Heart left ventricle (tissue), 16 donors: Measurements from ENCODE around the gene GMEB1. TPM values are rescaled to one million over a fixed set of nuclear protein-coding genes. Genes with fewer than 3 reads are reported as not detected.
A peak's percentile ranks its signal among the peaks of the same experiment; 100 is the strongest.
"Not testable (repeated sequence)": the region's sequence is repeated elsewhere in the genome, so short reads cannot be mapped to it uniquely, and the experiment has no call there.

Experiments
- ATAC-seq, 4 donors: fragments of 200-7000 bp; cut with Tn5 transposase; one replicate each; pipeline ENCODE4 v1.9.1; 2020 to 2022; ENCODE audit warnings: moderate library complexity in 4 of 4, mild to moderate bottlenecking in 3 of 4, moderate number of reproducible peaks in 1 of 4
- DNase-seq, 5 donors: peaks; one replicate each; pipeline ENCODE4 v3.0.0-alpha.2; 2020
- H3K27ac ChIP-seq, 12 donors: fragments of 200-600 bp; sonication (generic) in 4 of 12; one replicate each; pipeline versions ENCODE4 v1.5.0 to v1.8.0; 2016 to 2022; ENCODE audit warnings: mild to moderate bottlenecking in 2 of 12
- H3K27me3 ChIP-seq, 9 donors: fragments of 200-600 bp; sonication (generic) in 2 of 9; one replicate each; pipeline versions ENCODE4 v1.5.1 to v1.8.0; 2016 to 2022; ENCODE audit warnings: mild to moderate bottlenecking in 3 of 9
- H3K36me3 ChIP-seq, 9 donors: fragments of 200-600 bp; sonication (generic) in 2 of 9; one replicate each; pipeline versions ENCODE4 v1.5.0 to v1.8.0; 2018 to 2022; ENCODE audit warnings: mild to moderate bottlenecking in 2 of 9
- H3K4me1 ChIP-seq, 12 donors: fragments of 200-600 bp; sonication (generic) in 4 of 12; one replicate each; pipeline versions ENCODE4 v1.5.0 to v1.8.0; 2016 to 2022; ENCODE audit warnings: mild to moderate bottlenecking in 3 of 12
- H3K4me3 ChIP-seq, 12 donors: fragments of 200-600 bp; sonication (generic) in 4 of 12; one replicate each; pipeline versions ENCODE4 v1.5.0 to v1.8.0; 2017 to 2022; ENCODE audit warnings: mild to moderate bottlenecking in 9 of 12, moderate library complexity in 4 of 12
- H3K9me3 ChIP-seq, 12 donors: fragments of 200-600 bp; sonication (generic) in 4 of 12; one replicate each; pipeline versions ENCODE4 v1.5.0 to v1.8.0; 2016 to 2022; ENCODE audit warnings: mild to moderate bottlenecking in 1 of 12
- POLR2A ChIP-seq, 2 donors: fragments of 450-650 bp; IDR thresholded peaks; one replicate each; pipeline ENCODE4 v1.6.1; 2017; ENCODE audit warnings: antibody characterized with exemption in 2 of 2, mild to moderate bottlenecking in 2 of 2, moderate library complexity in 2 of 2
- WGBS, 4 donors: extraction: QIAGEN DNeasy Blood & Tissue Kit in 2 of 4; methylation state at CpG; one replicate each; pipeline versions ENCODE4 v1.1.5 to v1.1.7; 2013 to 2018; 5-methylcytosine and 5-hydroxymethylcytosine counted together
- intact Hi-C, 10 donors: fragments of 100-400 bp; cut with DNase I; formaldehyde crosslinking; loops; one replicate each; pipeline versions ENCODE4 v1.11.1 to v1.14.2; 2022
- polyA plus RNA-seq, 2 donors: library from polyadenylated mRNA; stranded (reverse); fragments of 200-250 nt; gene quantifications; one replicate each; pipeline ENCODE4 v1.2.3, GENCODE V29; 2013
- total RNA-seq, 9 donors: library from RNA; depleted of rRNA in 2 of 9; stranded (reverse); fragments of >200 nt in 2 of 9; fragmentation: NEBNext Ultra II Directional in 3 of 9; extraction: Animal tissue kit (Norgen Biotek cat#: 25700) in 3 of 9; gene quantifications; one replicate each; pipeline versions ENCODE4 v1.1.0 to v1.2.4, GENCODE V29; 2016 to 2023
- TF ChIP-seq, protein P1 (sequence below), 12 donors: fragments of 200-600 bp; sonication (generic) in 4 of 12; IDR thresholded peaks; one replicate each; pipeline versions ENCODE4 v1.5.0 to v1.8.0; 2018 to 2022; ENCODE audit warnings: antibody characterized with exemption in 12 of 12, mild to moderate bottlenecking in 5 of 12
- donor health status: ischemic (EF 13 %, LVEDD 7.1; RV severe dilation, severe dysfunction).
- donor health status: healthy with polysubstance abuse.
- donor health status: DM: no; HTN: yes; CAD: no.
- donor health status: DM: no; HTN: no; CAD: no.
- donor health status: ischemic (EF 25% LVEDD 6.9; RV normal size, moderate dysfunction).
- donor health status: ischemic (EF 25% LVEDD 5.7; RV mildly dilated, moderate dysfunction).
- donor health status: healthy.
- donor health status: DM: yes; HTN: yes; CAD: no.
- donor health status: ischemic (EF 35%, LVEDD 5.7; RV mildly dilated, moderate dysfunction).
- donor health status: nonischemic (EF 11% LVEDD 7.7; RV severe dilation, severe dysfunction).
- donor health status: DM: yes; HTN: yes; CAD: no.
- donor health status: PGD.
- donor health status: ischemic (EF 29% LVEDD 5.4; RV normal size, mild dysfunction).
- donor health status: nonischemic (EF 23%, LVEDD 6.1; RV moderate dilation, normal function).

Gene GMEB1
- total and polyA plus RNA-seq, 11 donors = 2.2 to 8.5 (median 6.1) TPM

GRCh38 chr1:28648474-28649198 lies 19.9 kb upstream of the GMEB1 start, which contains the start of gene RNU11:
Gene RNU11, plus strand, starts transcription at chr1:28648600.
- intact Hi-C loops = loop anchor here in 7 of 10 donors (1.0 to 10.0 kb wide), 8 partner anchors 20 to 404 kb away; partner anchors contain the start of genes GMEB1 (in 6 of the 7) and YTHDF2 (in 4 of the 7)
- H3K27ac ChIP-seq = peak within 1 kb of the TSS; percentile 87 to 100 (median 92)

DNA sequence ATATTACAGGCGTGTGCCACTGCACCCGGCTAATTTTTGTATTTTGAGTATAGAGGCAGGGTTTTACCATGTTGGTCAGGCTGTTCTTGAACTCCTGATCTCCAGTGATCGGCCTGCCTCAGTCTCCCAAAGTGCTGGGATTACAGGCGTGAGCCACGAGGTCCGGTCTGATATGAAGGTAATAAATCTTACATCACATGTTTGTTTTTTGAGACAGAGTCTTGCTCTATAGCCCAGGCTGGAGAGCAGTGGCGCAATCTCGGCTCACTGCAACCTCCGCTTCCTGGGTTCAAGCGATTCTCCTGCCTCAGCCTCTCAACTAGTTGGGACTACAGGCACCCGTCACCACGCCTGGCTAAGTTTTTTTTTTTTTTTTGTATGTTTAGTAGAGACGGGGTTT lies 15.5 kb upstream of the GMEB1 start:
- H3K4me1 ChIP-seq = peaks cover 0 to 11% (median 5%) of the 10 kb centered on the region in 12 donors
- DNase-seq, H3K36me3 ChIP-seq, H3K9me3 ChIP-seq, H3K27ac ChIP-seq, intact Hi-C loops, H3K4me3 ChIP-seq, H3K27me3 ChIP-seq, ATAC-seq: not testable (repeated sequence)
- 89 to 92% (median 92%) methylated on average over 13 of the region's 13 CpGs for WGBS, 4 donors

More at GRCh38 chr1:28648474-28649198, 19.9 kb upstream of the GMEB1 start, which contains the start of gene RNU11:
- ATAC-seq (peak; percentile 82 to 87 (median 86)), DNase-seq (peak; percentile 86 to 89 (median 87))
- H3K4me1 ChIP-seq = peaks cover 0 to 33% (median 18%) of the 10 kb centered on the region in 12 donors
- peak; percentile 68 to 92 for TF ChIP-seq POLR2A (IDR thresholded peaks at IDR 0.05)
- TF ChIP-seq, protein P1, sequence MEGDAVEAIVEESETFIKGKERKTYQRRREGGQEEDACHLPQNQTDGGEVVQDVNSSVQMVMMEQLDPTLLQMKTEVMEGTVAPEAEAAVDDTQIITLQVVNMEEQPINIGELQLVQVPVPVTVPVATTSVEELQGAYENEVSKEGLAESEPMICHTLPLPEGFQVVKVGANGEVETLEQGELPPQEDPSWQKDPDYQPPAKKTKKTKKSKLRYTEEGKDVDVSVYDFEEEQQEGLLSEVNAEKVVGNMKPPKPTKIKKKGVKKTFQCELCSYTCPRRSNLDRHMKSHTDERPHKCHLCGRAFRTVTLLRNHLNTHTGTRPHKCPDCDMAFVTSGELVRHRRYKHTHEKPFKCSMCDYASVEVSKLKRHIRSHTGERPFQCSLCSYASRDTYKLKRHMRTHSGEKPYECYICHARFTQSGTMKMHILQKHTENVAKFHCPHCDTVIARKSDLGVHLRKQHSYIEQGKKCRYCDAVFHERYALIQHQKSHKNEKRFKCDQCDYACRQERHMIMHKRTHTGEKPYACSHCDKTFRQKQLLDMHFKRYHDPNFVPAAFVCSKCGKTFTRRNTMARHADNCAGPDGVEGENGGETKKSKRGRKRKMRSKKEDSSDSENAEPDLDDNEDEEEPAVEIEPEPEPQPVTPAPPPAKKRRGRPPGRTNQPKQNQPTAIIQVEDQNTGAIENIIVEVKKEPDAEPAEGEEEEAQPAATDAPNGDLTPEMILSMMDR (IDR thresholded peaks at IDR 0.05) = peak in 1 of 12 donors; percentile 14
- H3K9me3 ChIP-seq = no peaks in the 10 kb centered on the region
- no peaks in the 10 kb centered on the region for H3K27me3 ChIP-seq
- no peaks in the 10 kb centered on the region for H3K36me3 ChIP-seq
- peak within 1 kb of the TSS in 11 of 12 donors; percentile 9 to 58 (median 49) for H3K4me3 ChIP-seq
- 5 to 8% (median 6%) methylated on average over 28 of the region's 28 CpGs for WGBS, 4 donors

DNA sequence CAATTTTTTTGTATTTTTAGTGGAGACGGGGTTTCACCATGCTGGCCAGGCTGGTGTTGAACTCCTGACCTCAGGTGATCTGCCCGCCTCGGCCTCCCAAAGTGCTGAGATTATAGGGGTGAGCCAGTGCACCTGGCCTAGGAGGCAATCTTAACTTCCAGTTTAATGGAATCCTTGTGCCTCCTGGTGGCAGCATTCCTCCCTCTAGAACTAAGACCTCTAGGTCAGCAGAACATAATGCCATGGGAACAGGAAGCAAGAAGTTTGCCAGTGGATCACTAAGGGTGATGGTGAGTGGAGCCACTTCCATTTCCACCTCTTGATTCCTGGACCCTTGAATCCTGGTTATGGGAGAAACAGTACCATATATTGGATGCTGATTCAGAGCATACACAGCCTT lies 14.7 kb upstream of the GMEB1 start:
- H3K9me3 ChIP-seq, intact Hi-C loops, H3K4me1 ChIP-seq, DNase-seq, H3K27me3 ChIP-seq, H3K4me3 ChIP-seq, H3K36me3 ChIP-seq, ATAC-seq, H3K27ac ChIP-seq: not testable (repeated sequence)
- TF ChIP-seq, protein P1 (IDR thresholded peaks at IDR 0.05) = peak in 1 of 12 donors; percentile 13
- 51 to 73% (median 66%) methylated on average over 3 of the region's 3 CpGs for WGBS, 4 donors

- DNase-seq, H3K9me3 ChIP-seq, H3K27ac ChIP-seq, intact Hi-C loops, H3K4me3 ChIP-seq, H3K4me1 ChIP-seq, H3K27me3 ChIP-seq, H3K36me3 ChIP-seq, ATAC-seq: not testable (repeated sequence)
- 78 to 82% (median 82%) methylated on average over 10 of the region's 10 CpGs for WGBS, 4 donors
These were observed 12.9 kb upstream of the GMEB1 start for GRCh38 chr1:28655448-28656311.

DNA sequence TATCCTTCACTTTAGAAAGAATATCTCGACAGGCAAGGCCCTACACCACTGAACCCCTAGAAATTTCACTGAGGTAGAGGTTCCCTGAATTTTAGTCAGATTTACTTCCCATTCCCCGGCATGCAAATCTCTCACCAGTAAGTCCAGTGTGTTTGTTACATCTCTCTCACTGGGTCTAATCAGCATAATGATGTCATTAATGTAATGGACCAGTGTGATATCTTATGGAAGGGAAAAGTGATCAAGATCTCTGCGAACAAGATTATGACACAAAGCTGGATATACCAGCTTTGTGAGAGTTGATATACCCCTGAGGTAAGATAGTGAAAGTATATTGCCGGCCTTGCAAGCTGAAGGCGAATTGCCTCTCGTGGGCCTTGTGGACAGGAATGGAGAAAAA lies 12.2 kb upstream of the GMEB1 start:
- no peaks in the 10 kb centered on the region for H3K27me3 ChIP-seq
- H3K36me3 ChIP-seq = no peaks in the 10 kb centered on the region
- TF ChIP-seq, protein P1 (IDR thresholded peaks at IDR 0.05) = no peak
- TF ChIP-seq POLR2A (IDR thresholded peaks at IDR 0.05) = no peak
- WGBS, 4 donors = 90 to 94% (median 91%) methylated on average over 6 of the region's 6 CpGs
- no peak overlapping the region for H3K4me3 ChIP-seq
- no peak for ATAC-seq
- peaks cover 0 to 2% (median 0%) of the 10 kb centered on the region in 12 donors for H3K4me1 ChIP-seq
- intact Hi-C loops = no loop called here
- H3K27ac ChIP-seq = no peak overlapping the region
- no peaks in the 10 kb centered on the region for H3K9me3 ChIP-seq
- DNase-seq = no peak
